Hindlimb muscle (tissue), 1 donor: ENCODE measurements around the gene ZNF850. TPM values are rescaled to one million over a fixed set of nuclear protein-coding genes. Genes with fewer than 3 reads are reported as not detected.
A peak's percentile ranks its signal among the peaks of the same experiment; 100 is the strongest.
"Not testable (repeated sequence)": the region's sequence is repeated elsewhere in the genome, so short reads cannot be mapped to it uniquely, and the experiment has no call there.

Experiments used
- DNase-seq: peaks from one replicate; pipeline ENCODE4 v3.0.0-alpha.2; 2013
- polyA plus RNA-seq: library from polyadenylated mRNA; unstranded; fragments of 120-200 nt; gene quantifications from one replicate; pipeline ENCODE4 v1.2.1, GENCODE V29; 2013; ENCODE audit not compliant: insufficient read length

ZNF850 gene
- 1.3 TPM for polyA plus RNA-seq

GRCh38 chr19:36772311-36773222 lies at the start of gene ZNF850:
Gene ZNF850 (minus strand): TSS chr19:36772807. CDS start chr19:36762606, 10,201 bp downstream.
- peak; percentile 93 for DNase-seq

DNA sequence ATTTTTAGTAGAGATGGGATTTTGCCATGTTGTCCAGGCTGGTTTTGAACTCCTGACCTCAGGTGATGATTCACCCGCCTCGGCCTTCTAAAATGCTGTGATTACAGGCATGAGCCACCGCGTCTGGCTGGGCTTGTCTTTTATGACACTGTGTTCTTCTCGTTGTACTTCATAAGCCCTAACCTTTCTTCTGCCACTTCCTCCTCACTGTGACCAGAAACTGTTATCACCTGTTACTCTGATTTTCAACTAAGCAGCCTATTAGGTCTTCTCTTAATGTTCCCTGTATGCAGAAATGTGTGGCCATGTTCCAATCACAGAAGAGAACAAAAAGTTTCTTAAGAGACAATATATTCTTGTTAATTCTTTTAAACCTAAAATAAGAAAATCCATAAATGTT lies 49.2 kb upstream of the ZNF850 start:
- no peak for DNase-seq

- no peak for DNase-seq
These were observed 46.6 kb upstream of the ZNF850 start for GRCh38 chr19:36819130-36819630.

DNA sequence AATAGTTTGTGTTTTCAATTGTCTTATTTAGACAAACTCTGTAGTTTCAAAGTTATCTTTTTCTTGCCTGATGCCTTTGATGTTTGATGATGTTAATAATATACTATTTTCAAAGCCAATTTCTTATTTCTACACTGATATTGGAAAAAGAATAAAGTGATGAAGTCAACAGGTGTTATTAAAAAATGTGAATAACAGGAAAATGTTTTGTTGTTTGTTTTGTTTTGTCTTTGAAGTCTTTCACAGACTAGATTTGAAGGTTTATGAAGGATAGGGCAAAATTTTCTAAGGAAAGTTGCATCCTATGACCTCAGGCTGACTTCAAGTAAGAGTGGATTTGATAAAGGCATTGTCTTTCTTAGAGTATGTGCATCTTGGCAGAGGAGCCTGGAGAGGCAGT lies 34.4 kb upstream of the ZNF850 start:
- DNase-seq: no peak

DNA sequence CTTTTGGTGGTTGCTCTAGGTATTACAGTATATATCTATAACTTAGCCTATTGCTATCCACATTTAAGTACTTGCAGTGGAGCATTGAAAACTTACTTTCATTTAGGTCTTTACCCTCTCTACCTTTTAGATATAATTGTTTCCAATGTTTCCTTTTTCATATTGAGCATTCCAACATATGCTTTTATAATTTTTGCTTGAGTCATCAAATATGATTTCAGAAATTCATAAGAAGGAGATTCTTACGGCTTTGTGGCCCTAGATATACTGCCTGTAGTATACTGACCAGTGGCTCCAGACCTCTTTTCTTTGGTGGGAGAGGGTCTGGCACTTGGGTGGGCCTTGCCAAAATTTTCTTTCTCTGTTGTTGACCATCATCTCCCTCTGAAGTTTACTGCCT lies 32.8 kb upstream of the ZNF850 start:
- no peak for DNase-seq

- DNase-seq: no peak
These were observed 25.1 kb upstream of the ZNF850 start for GRCh38 chr19:36797786-36798108.

GRCh38 chr19:36796714-36796992 lies 24.0 kb upstream of the ZNF850 start:
- no peak for DNase-seq

- DNase-seq: not testable (repeated sequence)
These were observed 19.0 kb upstream of the ZNF850 start for GRCh38 chr19:36791420-36792141.

DNA sequence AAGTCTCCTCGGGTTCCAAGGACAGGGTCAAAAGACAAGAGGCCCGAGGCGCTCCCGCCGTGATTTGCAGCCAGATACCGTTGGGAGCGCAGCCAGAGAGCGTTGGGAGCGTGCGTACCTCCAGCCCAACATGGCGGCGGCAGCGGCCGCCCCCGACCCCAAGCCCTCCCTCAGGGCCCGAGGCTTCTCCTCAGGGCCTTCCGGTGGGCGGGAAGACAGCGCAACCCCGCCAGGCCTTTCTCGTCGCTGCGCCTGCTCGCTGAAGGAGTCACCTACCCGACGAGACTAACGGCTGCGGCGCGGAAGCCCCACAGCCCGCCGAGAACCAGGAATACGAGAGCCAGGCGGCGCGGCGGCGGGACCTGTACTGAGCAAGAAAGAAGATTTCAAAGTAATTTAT lies 3.2 kb upstream of the ZNF850 start:
- peak; percentile 24 for DNase-seq

DNA sequence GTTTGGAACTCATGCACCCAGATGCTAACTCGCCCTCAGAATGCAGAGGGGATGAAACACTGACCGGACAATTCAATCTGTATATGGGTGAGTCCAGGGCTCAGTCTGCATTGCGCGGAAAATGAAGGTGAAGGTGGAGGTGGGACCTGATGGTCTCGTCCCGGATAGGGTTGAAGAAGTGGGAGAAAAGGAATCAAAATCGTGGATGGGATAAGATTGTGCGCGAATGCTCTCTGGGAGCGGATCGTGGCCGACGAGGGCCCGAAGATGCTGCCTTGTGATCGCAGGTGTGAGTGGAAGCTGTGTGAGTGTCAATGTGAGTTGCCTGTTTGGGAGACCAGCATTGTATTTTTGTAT lies 594 bp upstream of the ZNF850 start:
- DNase-seq: no peak

DNA sequence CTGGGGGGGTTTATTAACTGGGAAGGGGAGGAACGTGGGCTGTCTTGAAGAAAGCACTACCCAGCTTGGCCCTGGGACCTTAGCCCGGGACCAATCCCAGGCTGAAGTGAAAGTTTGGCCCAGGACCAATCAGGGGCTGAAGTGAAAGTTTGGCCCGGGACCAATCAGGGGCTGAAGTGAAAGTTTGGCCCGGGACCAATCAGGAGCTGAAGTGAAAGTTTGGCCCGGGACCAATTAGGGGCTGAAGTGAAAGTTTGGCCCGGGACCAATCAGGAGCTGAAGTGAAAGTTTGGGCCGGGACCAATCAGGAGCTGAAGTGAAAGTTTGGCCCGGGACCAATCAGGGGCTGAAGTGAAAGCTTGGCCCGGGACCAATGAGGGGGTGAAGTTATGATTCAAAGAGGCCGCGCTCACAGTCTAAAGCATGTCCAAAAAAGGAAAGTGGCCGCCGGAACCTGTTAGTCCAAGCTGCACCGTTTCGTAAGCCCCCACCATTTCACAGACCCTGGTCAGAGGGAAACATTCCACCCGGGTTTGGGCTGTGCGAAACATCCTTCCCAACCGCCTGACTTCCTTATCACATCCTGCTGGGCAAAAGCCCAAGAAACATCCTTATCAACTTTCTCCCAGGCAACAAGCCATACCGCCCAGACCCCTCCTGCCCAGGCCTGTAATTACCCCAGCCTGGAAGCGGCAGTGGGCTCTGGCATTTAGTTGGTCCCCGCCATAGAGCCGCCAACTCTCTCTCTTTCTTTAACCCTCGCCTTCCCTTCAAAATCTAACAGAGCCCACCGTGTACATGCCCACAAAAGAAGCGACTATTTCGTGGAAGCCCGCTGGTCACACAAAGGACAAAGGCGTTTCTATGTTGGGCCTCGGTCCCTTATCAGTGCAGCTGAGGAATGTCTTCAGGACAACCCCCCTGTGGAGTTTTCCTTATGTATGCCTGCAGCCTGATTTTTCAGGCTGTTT lies 1.1 kb downstream of the ZNF850 start:
- peak; percentile 63 for DNase-seq

DNA sequence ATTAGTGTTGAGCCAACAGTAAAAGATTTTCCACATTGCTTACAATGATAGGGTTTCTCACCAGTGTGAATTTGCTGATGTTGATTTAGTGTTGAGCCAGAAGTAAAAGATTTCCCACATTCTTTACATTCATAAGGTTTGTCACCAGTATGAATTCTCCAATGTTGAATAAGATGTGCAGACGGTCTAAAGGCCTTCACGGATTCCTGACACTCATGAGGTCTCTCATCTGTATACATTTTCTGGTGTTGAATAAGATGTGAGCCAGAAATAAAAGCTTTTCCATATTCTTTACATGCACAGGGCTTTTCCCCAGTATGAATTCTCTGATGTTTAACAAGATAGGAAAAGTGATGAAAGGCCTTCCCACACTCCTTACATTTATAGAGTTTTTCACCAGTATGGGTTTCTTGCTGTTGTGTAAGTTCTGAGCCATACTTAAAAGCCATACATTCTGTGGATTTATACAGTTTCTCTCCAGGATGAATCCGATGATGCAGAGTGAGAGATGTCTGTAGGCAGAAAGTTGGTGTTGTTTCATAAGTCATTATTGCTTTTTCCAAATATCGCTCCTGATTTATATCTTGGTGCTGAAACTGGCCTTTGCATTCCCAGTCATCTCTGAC lies 22.4 kb downstream of the ZNF850 start:
- no peak for DNase-seq

DNA sequence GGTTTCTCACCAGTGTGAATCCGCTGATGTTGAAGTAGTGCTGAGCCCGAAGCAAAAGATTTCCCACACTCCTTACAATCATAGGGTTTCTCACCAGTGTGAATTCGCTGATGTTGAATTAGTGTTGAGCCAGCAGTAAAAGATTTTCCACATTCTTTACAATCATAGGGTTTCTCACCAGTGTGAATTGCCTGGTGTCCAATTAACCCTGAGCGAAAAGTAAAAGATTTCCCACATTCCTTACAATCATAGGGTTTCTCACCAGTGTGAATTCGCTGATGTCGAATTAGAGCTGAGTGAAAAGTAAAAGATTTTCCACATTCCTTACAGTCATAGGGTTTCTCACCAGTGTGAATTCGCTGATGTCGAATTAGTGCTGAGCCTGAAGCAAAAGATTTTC lies 23.0 kb downstream of the ZNF850 start:
- not testable (repeated sequence) for DNase-seq

- no peak for DNase-seq
These were observed 24.0 kb downstream of the ZNF850 start for GRCh38 chr19:36748431-36749275.

DNA sequence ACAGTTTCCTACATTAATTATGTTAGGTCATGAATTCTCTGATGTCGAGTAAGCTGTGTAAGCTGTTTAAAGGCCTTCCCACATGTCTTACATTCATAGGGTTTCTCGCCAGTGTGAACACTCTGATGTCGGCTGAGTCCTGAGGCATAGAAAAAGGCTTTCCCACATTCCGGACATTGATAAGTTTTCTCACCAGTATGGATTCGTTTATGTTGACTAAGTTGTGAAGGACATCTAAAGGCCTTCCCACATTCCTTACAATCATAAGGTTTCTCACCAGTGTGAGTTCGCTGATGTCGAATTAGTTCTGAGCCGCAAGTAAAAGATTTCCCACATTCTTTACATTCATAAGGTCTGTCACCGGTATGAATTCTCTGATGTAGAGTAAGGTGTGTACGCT lies 24.9 kb downstream of the ZNF850 start:
- no peak for DNase-seq

- no peak for DNase-seq
These were observed 26.7 kb downstream of the ZNF850 start for GRCh38 chr19:36745870-36746269.

DNA sequence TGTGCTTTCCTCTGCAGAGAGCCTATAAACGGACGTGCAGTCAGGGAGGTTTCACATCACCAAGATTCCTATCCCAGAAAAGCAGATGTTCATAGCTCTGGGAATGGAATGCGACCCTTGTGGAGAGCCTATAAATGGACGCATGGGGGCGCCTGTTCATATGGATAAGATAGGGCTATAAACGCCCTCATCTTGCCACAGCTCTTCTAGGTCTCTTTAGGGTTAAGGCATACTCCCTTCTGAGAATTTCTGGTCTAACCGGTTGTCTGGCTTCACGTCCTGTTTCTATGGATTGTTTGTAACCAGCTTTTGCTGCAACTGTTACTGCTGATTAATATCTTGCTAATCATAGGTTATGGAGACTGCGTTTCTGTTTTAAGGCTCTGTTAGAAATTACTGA lies 36.4 kb downstream of the ZNF850 start:
- not testable (repeated sequence) for DNase-seq

DNA sequence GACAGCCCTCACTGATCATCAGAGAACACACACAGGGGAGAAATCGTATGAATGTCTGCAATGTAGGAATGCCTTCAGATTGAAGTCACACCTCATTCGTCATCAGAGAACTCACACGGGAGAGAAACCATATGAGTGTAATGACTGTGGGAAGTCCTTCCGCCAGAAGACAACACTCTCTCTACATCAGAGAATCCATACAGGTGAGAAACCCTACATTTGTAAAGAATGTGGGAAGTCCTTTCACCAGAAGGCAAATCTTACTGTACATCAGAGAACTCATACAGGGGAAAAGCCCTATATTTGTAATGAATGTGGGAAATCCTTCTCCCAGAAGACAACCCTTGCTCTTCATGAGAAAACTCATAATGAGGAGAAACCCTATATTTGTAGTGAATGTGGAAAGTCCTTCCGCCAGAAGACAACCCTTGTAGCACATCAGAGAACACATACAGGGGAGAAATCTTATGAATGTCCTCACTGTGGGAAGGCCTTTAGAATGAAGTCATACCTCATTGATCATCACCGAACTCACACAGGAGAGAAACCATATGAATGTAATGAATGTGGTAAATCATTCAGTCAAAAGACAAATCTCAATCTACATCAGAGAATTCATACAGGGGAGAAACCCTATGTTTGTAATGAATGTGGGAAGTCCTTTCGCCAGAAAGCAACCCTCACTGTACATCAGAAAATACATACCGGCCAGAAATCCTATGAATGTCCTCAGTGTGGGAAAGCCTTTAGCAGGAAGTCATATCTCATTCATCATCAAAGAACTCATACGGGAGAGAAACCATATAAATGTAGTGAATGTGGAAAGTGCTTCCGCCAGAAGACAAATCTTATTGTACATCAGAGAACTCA lies 52.7 kb downstream of the ZNF850 start:
- no peak for DNase-seq

- DNase-seq: no peak
These were observed 63.2 kb downstream of the ZNF850 start for GRCh38 chr19:36709423-36709822.

- no peak for DNase-seq
These were observed 65.5 kb downstream of the ZNF850 start for GRCh38 chr19:36707134-36707533.
